ENCODE data around the gene MAPKAP1. TPM values are rescaled to one million over a fixed set of nuclear protein-coding genes. Genes with fewer than 3 reads are reported as not detected.

The MAPKAP1 gene
- total RNA-seq, 1 donor from 2014 or later: 70.7 TPM

DNA sequence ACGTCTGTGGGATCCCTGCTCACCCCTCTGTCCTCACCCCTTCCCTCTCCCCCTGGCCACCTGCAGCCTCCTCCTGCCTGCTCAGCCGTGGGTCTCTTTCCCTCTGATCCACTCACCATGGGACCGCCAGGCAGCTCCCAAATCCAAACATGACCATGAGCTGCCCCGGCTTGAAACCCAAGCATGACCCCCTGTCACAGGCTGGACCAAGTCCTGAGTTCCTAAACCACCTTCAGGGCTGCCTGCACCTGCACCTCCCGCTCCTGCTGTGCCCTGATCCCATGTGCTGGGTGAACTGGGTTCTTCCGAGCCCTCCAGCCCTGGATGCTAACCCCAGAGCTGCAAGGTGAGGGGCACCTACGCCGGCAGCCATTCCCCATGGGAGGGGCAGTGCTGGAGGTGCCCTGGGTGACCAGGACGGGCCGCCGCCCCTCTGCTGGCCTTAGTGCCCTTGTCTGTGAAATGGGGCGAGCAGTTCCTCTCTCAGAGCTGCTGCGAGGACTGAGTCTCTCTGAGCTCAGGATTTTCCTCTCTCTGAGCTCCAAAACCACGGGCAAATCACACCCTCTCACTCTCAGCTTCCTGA is 295.7 kb downstream of the MAPKAP1 start:
- no peaks in the 10 kb centered on the region for H3K36me3 ChIP-seq
- intact Hi-C loops (cut with DNase I): loop anchor here (5.0 kb wide), 1 partner anchor 816 kb away; no protein-coding TSS in a partner anchor
- H3K9me3 ChIP-seq: no peaks in the 10 kb centered on the region
- H3K4me3 ChIP-seq: no peak overlapping the region
- DNase-seq (ENCODE audit: extremely low spot score in 2 of 2): no peak
- H3K27me3 ChIP-seq: no peaks in the 10 kb centered on the region
- H3K4me1 ChIP-seq: peaks cover 16% of the 10 kb centered on the region
- TF ChIP-seq POLR2AphosphoS5 (IDR thresholded peaks at IDR 0.05; ENCODE audit: insufficient read depth in 1 of 2, low read depth in 1 of 2) (no peak), POLR2A (IDR thresholded peaks at IDR 0.05) (no peak), CTCF (IDR thresholded peaks at IDR 0.05) (no peak)
- no peak overlapping the region for H3K27ac ChIP-seq

DNA sequence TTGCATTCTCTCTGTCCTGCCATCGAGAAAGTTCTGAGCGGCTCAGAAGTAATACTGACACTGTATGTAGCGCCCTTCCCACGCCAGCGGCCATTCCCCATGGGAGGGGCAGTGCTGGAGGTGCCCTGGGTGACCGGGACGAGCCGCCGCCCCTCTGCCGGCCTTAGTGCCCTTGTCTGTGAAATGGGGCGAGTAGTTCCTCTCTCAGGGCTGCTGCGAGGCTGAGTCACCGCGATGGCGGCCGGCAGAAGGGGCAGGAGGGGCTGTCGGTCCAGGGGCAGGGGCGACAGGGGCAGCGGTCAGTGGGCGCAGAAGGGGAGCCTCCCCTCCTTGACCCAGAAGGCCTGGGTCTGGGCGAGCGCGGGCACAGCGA is 296.5 kb downstream of the MAPKAP1 start:
- no peak overlapping the region for H3K27ac ChIP-seq
- peaks cover 14% of the 10 kb centered on the region for H3K4me1 ChIP-seq
- TF ChIP-seq POLR2AphosphoS5 (IDR thresholded peaks at IDR 0.05; ENCODE audit: insufficient read depth in 1 of 2, low read depth in 1 of 2) (no peak), POLR2A (IDR thresholded peaks at IDR 0.05) (no peak), CTCF (IDR thresholded peaks at IDR 0.05) (no peak)
- no peak overlapping the region for H3K4me3 ChIP-seq
- no peaks in the 10 kb centered on the region for H3K36me3 ChIP-seq
- intact Hi-C loops (cut with DNase I): loop anchor here (5.0 kb wide), 1 partner anchor 817 kb away; no protein-coding TSS in a partner anchor
- H3K9me3 ChIP-seq: no peaks in the 10 kb centered on the region
- no peaks in the 10 kb centered on the region for H3K27me3 ChIP-seq
- no peak for DNase-seq (ENCODE audit: extremely low spot score in 2 of 2)

DNA sequence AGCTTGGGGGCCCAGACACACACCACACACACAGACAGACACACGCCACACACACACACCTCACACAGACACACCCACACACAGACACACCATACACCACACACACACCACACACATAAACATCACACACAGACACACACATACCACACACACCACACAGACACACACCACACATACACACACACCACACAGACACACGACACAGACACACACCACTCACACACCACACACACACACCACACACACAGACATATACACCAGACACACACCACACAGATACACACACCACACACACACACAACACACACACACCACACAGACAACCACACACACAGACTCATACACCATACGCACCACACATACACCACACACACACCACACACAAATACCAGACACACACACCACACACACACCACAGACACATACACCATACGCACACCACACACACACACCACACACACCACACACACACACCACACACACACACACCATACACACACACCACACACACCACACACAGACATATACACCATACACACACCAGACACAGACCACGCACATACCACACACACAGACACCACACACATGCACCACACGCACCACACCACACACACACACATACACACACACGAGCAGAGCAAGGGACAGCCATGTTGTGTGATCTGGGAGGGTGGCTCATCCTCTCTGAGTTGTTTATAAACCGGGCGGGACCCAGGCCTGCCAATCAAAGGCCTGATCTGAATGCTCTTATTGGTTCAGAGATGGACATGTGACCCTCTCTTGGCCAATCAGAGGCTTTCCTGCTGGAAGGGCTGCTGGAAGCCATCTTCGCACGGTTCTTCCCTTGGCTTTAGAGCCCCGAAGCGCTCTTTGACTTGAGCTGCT is 297.1 kb downstream of the MAPKAP1 start:
- intact Hi-C loops (cut with DNase I): loop anchor here (5.0 to 10.0 kb wide), 3 partner anchors 225 to 987 kb away; no protein-coding TSS in a partner anchor
- peaks cover 14% of the 10 kb centered on the region for H3K4me1 ChIP-seq
- H3K36me3 ChIP-seq: no peaks in the 10 kb centered on the region
- no peak for DNase-seq (ENCODE audit: extremely low spot score in 2 of 2)
- H3K4me3 ChIP-seq: no peak overlapping the region
- no peaks in the 10 kb centered on the region for H3K27me3 ChIP-seq
- H3K9me3 ChIP-seq: no peaks in the 10 kb centered on the region
- no peak for TF ChIP-seq CTCF (IDR thresholded peaks at IDR 0.05)
- no peak for TF ChIP-seq POLR2A (IDR thresholded peaks at IDR 0.05)
- TF ChIP-seq POLR2AphosphoS5 (IDR thresholded peaks at IDR 0.05; ENCODE audit: insufficient read depth in 1 of 2, low read depth in 1 of 2): no peak
- no peak overlapping the region for H3K27ac ChIP-seq

DNA sequence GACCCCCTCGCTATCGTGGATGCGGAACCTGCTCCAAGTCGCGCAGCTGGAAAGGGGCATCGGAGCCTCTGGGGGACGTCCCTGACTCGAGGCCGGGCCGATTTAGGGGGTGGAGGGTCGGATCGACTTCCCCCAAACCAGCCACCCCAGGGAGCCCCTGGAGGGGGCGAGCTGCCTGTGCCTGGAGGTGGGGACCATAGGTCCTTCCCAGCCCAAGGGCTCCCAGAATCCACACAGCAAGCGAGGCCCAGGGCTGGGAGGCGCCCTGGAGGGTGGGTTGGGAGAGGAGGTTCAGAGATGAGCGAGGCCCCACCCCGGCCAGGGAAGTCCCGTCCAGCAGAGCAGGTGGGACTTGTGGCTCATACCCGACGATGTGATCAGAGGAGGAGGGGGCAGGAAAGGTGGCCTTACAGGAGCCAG is 297.8 kb downstream of the MAPKAP1 start:
- H3K4me1 ChIP-seq: peaks cover 14% of the 10 kb centered on the region
- no peaks in the 10 kb centered on the region for H3K9me3 ChIP-seq
- H3K27me3 ChIP-seq: no peaks in the 10 kb centered on the region
- TF ChIP-seq POLR2A (IDR thresholded peaks at IDR 0.05) (no peak), CTCF (IDR thresholded peaks at IDR 0.05) (no peak), POLR2AphosphoS5 (IDR thresholded peaks at IDR 0.05; ENCODE audit: insufficient read depth in 1 of 2, low read depth in 1 of 2) (no peak)
- H3K36me3 ChIP-seq: no peaks in the 10 kb centered on the region
- no peak for DNase-seq (ENCODE audit: extremely low spot score in 2 of 2)
- no peak overlapping the region for H3K4me3 ChIP-seq
- no peak overlapping the region for H3K27ac ChIP-seq
- intact Hi-C loops (cut with DNase I): loop anchor here (5.0 to 10.0 kb wide), 2 partner anchors 226 to 988 kb away; no protein-coding TSS in a partner anchor

Data from vagina (tissue), 2 donors.